Gastroesophageal sphincter (tissue), 4 donors: ENCODE results near the gene GPR17. TPM values are rescaled to one million over a fixed set of nuclear protein-coding genes. Genes with fewer than 3 reads are reported as not detected.

Experiments
- ATAC-seq: fragments of 150-250 bp; one replicate; pipeline ENCODE4 v1.9.1; 2016; ENCODE audit warnings: mild to moderate bottlenecking, moderate library complexity
- H3K27ac ChIP-seq, 4 donors: fragments of 200-600 bp; sonication (generic) in 3 of 4; 1 replicate in 3 of 4; 2 replicates in 1 of 4; pipeline ENCODE4 v1.5.1; 2016 to 2019
- H3K27me3 ChIP-seq: fragments of 200-600 bp; sonication (generic); one replicate; pipeline ENCODE4 v1.5.1; 2019
- H3K36me3 ChIP-seq, 2 donors: fragments of 200-600 bp; sonication (generic); one replicate each; pipeline ENCODE4 v1.5.1; 2019; ENCODE audit warnings: control low read depth in 1 of 2
- H3K4me1 ChIP-seq, 3 donors: fragments of 200-600 bp; sonication (generic); 1 replicate in 2 of 3; 2 replicates in 1 of 3; pipeline ENCODE4 v1.5.1; 2016 to 2019; ENCODE audit warnings: control low read depth in 2 of 3
- H3K4me3 ChIP-seq, 2 donors: fragments of 200-600 bp; sonication (generic); one replicate each; pipeline ENCODE4 v1.5.1; 2019; ENCODE audit warnings: mild to moderate bottlenecking in 1 of 2, moderate library complexity in 1 of 2
- H3K9me3 ChIP-seq, 3 donors: fragments of 200-600 bp; sonication (generic); one replicate each; pipeline ENCODE4 v1.5.1; 2017 to 2019; ENCODE audit warnings: control low read depth in 2 of 3
- CTCF ChIP-seq, 4 experiments: fragments of 200-600 bp in 2 of 4; fragments of 450-650 bp in 2 of 4; sonication (generic) in 1 of 4; IDR thresholded peaks; one replicate each; pipeline ENCODE4 v1.5.1; 2017 to 2019; ENCODE audit warnings: antibody characterized with exemption in 4 of 4, mild to moderate bottlenecking in 2 of 4, moderate library complexity in 2 of 4
- EP300 ChIP-seq: sonication (generic); formaldehyde crosslinking; IDR thresholded peaks from one replicate; pipeline ENCODE4 v1.6.1; 2017; ENCODE audit warnings: antibody characterized with exemption, mild to moderate bottlenecking
- POLR2A ChIP-seq, 2 donors: fragments of 450-650 bp; IDR thresholded peaks; one replicate each; pipeline ENCODE4 v1.6.1; 2017; ENCODE audit warnings: antibody characterized with exemption in 2 of 2, mild to moderate bottlenecking in 2 of 2, moderate library complexity in 1 of 2
- POLR2AphosphoS5 ChIP-seq: sonication (generic); formaldehyde crosslinking; IDR thresholded peaks from one replicate; pipeline ENCODE4 v1.6.1; 2017; ENCODE audit warnings: antibody characterized with exemption
- WGBS, 2 donors: methylation state at CpG; one replicate each; pipeline ENCODE4 v1.1.5; 2018; ENCODE audit warnings: low coverage in 1 of 2; 5-methylcytosine and 5-hydroxymethylcytosine counted together
- total RNA-seq, 4 donors: library from RNA; depleted of rRNA; stranded (reverse); fragments of >200 nt; gene quantifications; one replicate each; pipeline ENCODE4 v1.1.0, GENCODE V29; 2016

The GPR17 gene
- total RNA-seq, 4 donors from 2014 or later: 0.35 TPM; not detected in 3

- peaks cover 0 to 86% (median 12%) of the 10 kb centered on the region in 3 donors for H3K4me1 ChIP-seq
- H3K27me3 ChIP-seq: no peaks in the 10 kb centered on the region
- peak overlapping the region; percentile 98 to 99 (median 98) for H3K27ac ChIP-seq
- WGBS, 2 donors: no CpG with 5 or more reads among the region's 72 CpGs
- peak; percentile 19 for TF ChIP-seq POLR2AphosphoS5
- TF ChIP-seq POLR2A (IDR thresholded peaks at IDR 0.05): peak; percentile 33 to 54
- no peak for TF ChIP-seq EP300
- no peaks in the 10 kb centered on the region for H3K36me3 ChIP-seq
- peak; percentile 37 for ATAC-seq
- no peaks in the 10 kb centered on the region for H3K9me3 ChIP-seq
- peak overlapping the region; percentile 93 to 94 for H3K4me3 ChIP-seq
Observed at GRCh38 chr2:127674241-127675209, 28.6 kb downstream of the GPR17 start.

- WGBS, 2 donors: 3 to 7% methylated on average over 5 to 19 of the region's 56 CpGs
- Histone ChIP-seq H3K9me3 (no peaks in the 10 kb centered on the region), H3K27ac (peak within 1 kb of the TSS; percentile 98 to 99 (median 98)), H3K4me1 (peaks cover 0 to 79% (median 12%) of the 10 kb centered on the region in 3 donors), H3K36me3 (no peaks in the 10 kb centered on the region), H3K27me3 (no peaks in the 10 kb centered on the region), H3K4me3 (peak within 1 kb of the TSS; percentile 93 to 94)
- ATAC-seq: peak; percentile 71
- no peak for TF ChIP-seq POLR2A (IDR thresholded peaks at IDR 0.05)
- peak in 2 of 4 experiments; percentile 13 to 41 for TF ChIP-seq CTCF (IDR thresholded peaks at IDR 0.05)
- TF ChIP-seq POLR2AphosphoS5: peak; percentile 71
- no peak for TF ChIP-seq EP300
Observed at GRCh38 chr2:127675331-127676261, 29.6 kb downstream of the GPR17 start, which contains the start of gene LIMS2. Gene LIMS2, minus strand, starts transcription at chr2:127675530. Its CDS starts 506 bp downstream, at chr2:127675024.

DNA sequence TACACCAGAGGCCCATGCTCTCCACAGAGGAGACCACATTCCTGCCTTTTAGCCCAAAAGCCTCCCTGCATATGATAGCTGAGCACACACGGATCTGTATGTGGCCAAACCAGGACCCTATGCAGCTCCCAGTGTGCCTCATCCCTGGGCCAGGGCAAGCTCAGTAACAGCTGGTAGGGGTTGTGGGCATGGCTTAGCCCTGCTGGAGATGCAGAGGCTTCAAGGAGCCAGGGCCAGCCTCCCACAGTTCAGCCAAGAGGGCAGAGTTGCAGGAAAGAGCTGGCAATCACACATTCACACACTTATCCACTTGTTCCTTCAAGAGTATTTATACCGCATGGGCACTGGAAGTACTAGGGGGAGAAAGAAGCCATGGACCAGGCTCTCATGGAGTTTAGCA lies 31.0 kb downstream of the GPR17 start:
- Histone ChIP-seq H3K36me3 (no peaks in the 10 kb centered on the region), H3K9me3 (no peaks in the 10 kb centered on the region), H3K27ac (peak overlapping the region in 3 of 4 donors; percentile 98 to 99 (median 98)), H3K27me3 (no peaks in the 10 kb centered on the region), H3K4me1 (peaks cover 0 to 79% (median 21%) of the 10 kb centered on the region in 3 donors), H3K4me3 (no peak overlapping the region)
- 61 to 67% methylated on average over 1 to 2 of the region's 2 CpGs for WGBS, 2 donors
- no peak for ATAC-seq
- TF ChIP-seq POLR2AphosphoS5 (peak; percentile 11), CTCF (IDR thresholded peaks at IDR 0.05) (no peak)

- peaks cover 0 to 79% (median 19%) of the 10 kb centered on the region in 3 donors for H3K4me1 ChIP-seq
Observed at GRCh38 chr2:127678531-127678930, 32.6 kb downstream of the GPR17 start.

More at GRCh38 chr2:127678531-127678930, 32.6 kb downstream of the GPR17 start:
- WGBS, 2 donors: 86 to 87% methylated on average over 4 to 8 of the region's 10 CpGs
- Histone ChIP-seq H3K9me3 (no peaks in the 10 kb centered on the region), H3K27me3 (no peaks in the 10 kb centered on the region), H3K36me3 (no peaks in the 10 kb centered on the region), H3K4me3 (no peak overlapping the region), H3K27ac (no peak overlapping the region)
- TF ChIP-seq POLR2AphosphoS5 (no peak), CTCF (IDR thresholded peaks at IDR 0.05) (no peak), EP300 (no peak), POLR2A (IDR thresholded peaks at IDR 0.05) (no peak)
- ATAC-seq: no peak
